Spleen (tissue), 7 donors: ENCODE data around the gene USP30.

Experiments used
- CTCF ChIP-seq, 11 experiments: fragments of 200-600 bp in 7 of 11; fragments of 450-650 bp in 4 of 11; sonication (generic) in 4 of 11; IDR thresholded peaks in 8 of 11; conservative IDR thresholded peaks in 3 of 11; 1 replicate in 7 of 11; 2 replicates in 4 of 11; pipeline versions ENCODE4 v1.4.0 to v1.8.0; 2016 to 2021; ENCODE audit warnings: antibody characterized with exemption in 11 of 11, inconsistent platforms in 4 of 11, mild to moderate bottlenecking in 1 of 11
- POLR2A ChIP-seq, 3 donors: fragments of 450-650 bp; IDR thresholded peaks; one replicate each; pipeline ENCODE4 v1.5.1; 2017; ENCODE audit warnings: antibody characterized with exemption in 3 of 3, mild to moderate bottlenecking in 1 of 3
- donor health status: DM: no; HTN: no; CAD: no; lungs with moderate emphysema.
- donor health status: DM: no; HTN: no; CAD: no.
- donor health status: DM: no; HTN: no; CAD: no.

GRCh38 chr12:109010259-109010658 lies 42.1 kb upstream of the USP30 start:
- TF ChIP-seq CTCF (IDR thresholded peaks at IDR 0.05 in 8 of 11, conservative IDR thresholded peaks at IDR 0.05 in 3 of 11) (no peak), POLR2A (IDR thresholded peaks at IDR 0.05) (no peak)
